GM10266 (cell line): ENCODE data around the gene PCSK6.

Source experiments
- DNase-seq: peaks from one replicate; pipeline ENCODE4 v3.0.0; 2012; ENCODE audit errors: extremely low spot score
- CTCF ChIP-seq: IDR thresholded peaks from 2 replicates; pipeline ENCODE4 v1.5.1; 2012; ENCODE audit warnings: mild to moderate bottlenecking, low read depth; ENCODE audit not compliant: control insufficient read depth, insufficient read depth; ENCODE audit errors: missing control alignments

PCSK6 gene

GRCh38 chr15:101401286-101401685 is 88.2 kb downstream of the PCSK6 start:
- no peak for DNase-seq
- TF ChIP-seq CTCF, result no peak

DNA sequence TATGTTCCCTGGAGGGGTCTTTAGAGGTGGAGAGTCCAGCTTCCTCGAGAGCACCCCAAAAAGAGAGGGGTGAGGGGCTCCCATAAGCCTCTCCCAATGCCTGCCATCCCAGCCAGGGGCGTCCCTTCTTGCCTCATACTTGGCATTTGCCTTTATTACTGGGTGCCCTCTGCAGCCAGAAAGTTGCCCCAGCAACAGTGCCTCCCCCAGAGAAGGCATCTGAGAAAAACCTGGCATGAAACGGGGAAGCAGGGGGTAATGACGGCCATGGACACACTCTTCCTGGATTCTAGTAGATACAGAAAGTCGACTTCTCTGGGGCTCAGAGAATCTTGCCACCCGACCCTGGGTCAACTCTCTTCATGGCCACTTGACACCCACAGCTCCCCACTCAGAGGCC is 90.1 kb downstream of the PCSK6 start:
- DNase-seq, result no peak
- TF ChIP-seq CTCF, result no peak

GRCh38 chr15:101398247-101398646 is 91.3 kb downstream of the PCSK6 start:
- DNase-seq, result no peak
- no peak for TF ChIP-seq CTCF

DNA sequence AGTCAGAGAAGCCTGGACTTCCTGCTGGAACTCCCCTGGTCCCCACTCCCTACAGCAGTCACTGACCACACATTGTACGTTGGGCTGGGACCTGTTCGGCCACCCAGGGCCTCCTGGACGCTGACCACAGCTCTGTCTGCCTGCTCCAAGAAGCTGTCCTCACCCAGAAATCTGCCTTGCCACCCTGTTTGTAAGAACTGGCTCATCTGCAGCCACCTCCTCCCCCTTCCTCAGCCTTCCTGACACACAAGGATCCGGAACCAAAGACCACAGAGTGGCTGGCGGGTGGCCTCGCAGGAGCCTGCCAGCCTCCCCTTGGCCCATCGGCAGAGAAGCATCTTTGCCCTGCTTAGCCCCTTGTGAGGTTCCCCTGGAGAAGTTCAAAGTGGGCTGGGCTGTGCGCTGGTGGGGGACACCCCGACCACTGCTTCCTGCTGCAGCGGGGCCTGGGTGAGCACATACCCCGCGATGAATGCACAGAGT is 91.9 kb downstream of the PCSK6 start:
- no peak for TF ChIP-seq CTCF
- no peak for DNase-seq

DNA sequence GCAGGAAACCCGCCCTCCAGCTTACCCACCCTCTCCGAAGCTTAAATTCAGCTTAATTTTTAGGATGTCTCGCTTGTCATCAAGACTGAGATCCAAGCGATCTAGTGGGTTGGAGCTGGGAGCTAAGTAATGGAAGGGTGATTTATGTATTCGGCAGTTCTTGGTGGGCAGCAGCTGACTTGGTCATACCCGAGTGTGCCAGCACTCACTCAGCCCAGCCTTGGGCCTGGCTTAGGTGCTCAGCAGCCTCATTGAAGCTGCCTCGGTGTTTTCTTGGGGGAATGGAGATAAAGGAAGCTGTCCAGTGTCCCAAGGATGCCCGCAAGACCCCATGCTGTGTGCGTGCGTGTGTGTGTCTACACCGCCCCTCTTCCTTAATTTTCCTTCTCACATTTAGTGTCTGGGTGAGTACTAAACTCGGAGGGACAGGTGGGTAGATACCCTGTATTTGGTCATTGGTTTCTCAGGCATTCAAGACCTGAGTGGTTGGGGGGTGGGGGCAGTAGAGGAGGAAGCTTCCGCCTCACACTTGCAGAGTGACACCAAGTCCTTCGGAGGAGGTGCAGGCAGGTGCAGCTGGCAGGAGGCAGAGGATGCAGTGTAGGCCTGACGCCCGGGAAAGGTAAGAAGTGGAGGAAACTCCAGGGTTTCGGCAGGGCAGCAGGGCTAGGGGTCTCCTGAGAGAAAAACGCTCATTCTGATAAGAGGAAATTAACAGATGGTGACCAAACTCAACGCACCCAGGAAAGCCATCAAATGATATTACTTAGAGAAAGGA is 92.8 kb downstream of the PCSK6 start:
- DNase-seq, result no peak
- no peak for TF ChIP-seq CTCF

DNA sequence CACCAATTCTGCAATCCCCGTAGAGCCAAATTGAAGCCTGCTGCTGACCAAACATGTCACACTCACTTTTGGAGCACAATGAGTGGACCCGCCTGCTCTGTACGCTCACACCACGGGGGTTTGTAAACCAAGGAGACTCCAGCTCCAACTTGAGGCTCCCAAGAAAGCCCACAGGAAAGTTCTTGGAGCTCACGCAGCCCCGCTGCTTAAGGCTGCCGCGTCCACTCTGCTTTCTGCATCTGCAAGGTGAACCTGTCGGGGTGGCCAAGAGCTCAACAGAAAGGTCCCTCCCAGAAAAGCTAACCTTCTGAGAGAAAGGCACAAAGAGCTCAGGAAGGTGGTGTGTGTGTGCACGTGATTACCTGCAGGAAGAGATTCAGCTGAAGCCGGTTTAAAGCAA is 94.9 kb downstream of the PCSK6 start:
- no peak for DNase-seq
- no peak for TF ChIP-seq CTCF

DNA sequence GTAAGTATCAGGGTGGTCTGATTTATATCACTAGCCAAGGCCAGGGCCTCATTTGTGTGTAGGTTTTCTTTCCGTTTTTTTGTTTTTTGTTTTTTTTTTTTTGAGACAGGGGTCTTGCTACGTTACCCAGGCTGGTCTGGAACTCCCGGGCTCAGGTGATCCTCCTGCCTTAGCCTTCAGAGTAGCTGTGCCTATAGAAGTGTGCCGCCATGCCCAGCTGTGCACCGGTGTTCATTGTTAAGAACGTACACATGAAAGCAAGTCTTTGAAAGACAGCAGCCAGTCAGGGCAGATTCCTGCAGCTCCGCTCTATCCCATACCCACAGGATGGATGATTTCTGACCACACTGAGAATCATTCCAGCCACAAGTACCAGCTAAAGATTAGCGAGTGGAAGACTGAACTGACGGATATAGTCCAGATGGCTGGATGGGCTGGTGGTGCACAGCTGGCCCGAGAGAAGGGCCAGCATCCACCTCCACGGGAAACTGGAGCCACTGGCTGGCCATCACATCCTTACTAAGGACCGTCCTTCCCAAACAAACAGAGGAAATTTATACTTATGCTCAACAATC is 95.4 kb downstream of the PCSK6 start:
- no peak for DNase-seq
- TF ChIP-seq CTCF, result no peak
